Trophoblast cell (in vitro differentiated cells and primary cell): ENCODE results near the gene MMP3.

Experiments
- DNase-seq, 2 donors: peaks; one replicate each; pipeline ENCODE4 v3.0.0-alpha.2; 2016
- H2AFZ ChIP-seq: 2 replicates; pipeline ENCODE4 v1.6.1; 2013; ENCODE audit warnings: low read length, moderate library complexity, mild to moderate bottlenecking; ENCODE audit not compliant: insufficient read depth, poor library complexity
- H2AK5ac ChIP-seq: 2 replicates; pipeline ENCODE4 v1.6.1; 2013; ENCODE audit warnings: mild to moderate bottlenecking, low read length
- H2BK120ac ChIP-seq: 2 replicates; pipeline ENCODE4 v1.6.1; 2013; ENCODE audit warnings: low read length, mild to moderate bottlenecking, moderate library complexity; ENCODE audit not compliant: insufficient read depth, poor library complexity
- H2BK12ac ChIP-seq: 2 replicates; pipeline ENCODE4 v1.6.1; 2013; ENCODE audit warnings: mild to moderate bottlenecking, low read length, moderate library complexity
- H2BK5ac ChIP-seq: 2 replicates; pipeline ENCODE4 v1.6.1; 2013; ENCODE audit warnings: low read length, low read depth, moderate library complexity, mild to moderate bottlenecking; ENCODE audit not compliant: poor library complexity
- H3K14ac ChIP-seq: 2 replicates; pipeline ENCODE4 v1.6.1; 2013; ENCODE audit warnings: mild to moderate bottlenecking, low read length
- H3K18ac ChIP-seq: 2 replicates; pipeline ENCODE4 v1.6.1; 2013; ENCODE audit warnings: mild to moderate bottlenecking, low read length
- H3K23ac ChIP-seq: 2 replicates; pipeline ENCODE4 v1.6.1; 2013; ENCODE audit warnings: low read length
- H3K27ac ChIP-seq: 2 replicates; pipeline ENCODE4 v1.5.1; 2013; ENCODE audit warnings: low read depth, mild to moderate bottlenecking, inconsistent platforms, low read length, moderate library complexity
- H3K27me3 ChIP-seq: 2 replicates; pipeline ENCODE4 v1.6.1; 2013; ENCODE audit warnings: inconsistent platforms, mild to moderate bottlenecking, low read length, moderate library complexity; ENCODE audit not compliant: insufficient read depth
- H3K36me3 ChIP-seq, 2 experiments: 1 replicate in 1 of 2; 2 replicates in 1 of 2; pipeline ENCODE4 v1.6.1; 2013; ENCODE audit warnings: low read length in 2 of 2, mild to moderate bottlenecking in 2 of 2, moderate library complexity in 1 of 2; ENCODE audit not compliant: insufficient read depth in 2 of 2, control insufficient read depth in 1 of 2
- H3K4ac ChIP-seq: 2 replicates; pipeline ENCODE4 v1.6.1; 2013; ENCODE audit warnings: low read depth, mild to moderate bottlenecking, low read length, moderate library complexity
- H3K4me1 ChIP-seq, 2 experiments: 1 replicate in 1 of 2; 2 replicates in 1 of 2; pipeline ENCODE4 v1.6.1; 2013; ENCODE audit warnings: low read length in 2 of 2, mild to moderate bottlenecking in 2 of 2, moderate library complexity in 1 of 2; ENCODE audit not compliant: insufficient read depth in 2 of 2, control insufficient read depth in 1 of 2
- H3K4me2 ChIP-seq: 2 replicates; pipeline ENCODE4 v1.6.1; 2013; ENCODE audit warnings: inconsistent platforms, mild to moderate bottlenecking, low read length, moderate library complexity
- H3K4me3 ChIP-seq: 2 replicates; pipeline ENCODE4 v1.5.1; 2013; ENCODE audit warnings: mild to moderate bottlenecking, low read depth, low read length, inconsistent platforms
- H3K79me1 ChIP-seq: one replicate; pipeline ENCODE4 v1.6.1; 2013; ENCODE audit warnings: low read length
- H3K79me2 ChIP-seq: 2 replicates; pipeline ENCODE4 v1.6.1; 2013; ENCODE audit warnings: low read length, mild to moderate bottlenecking; ENCODE audit not compliant: control insufficient read depth, insufficient read depth, poor library complexity
- H3K9ac ChIP-seq: 2 replicates; pipeline ENCODE4 v1.6.1; 2013; ENCODE audit warnings: mild to moderate bottlenecking, low read length
- H3K9me3 ChIP-seq: 2 replicates; pipeline ENCODE4 v1.6.1; 2013; ENCODE audit warnings: low read depth, mild to moderate bottlenecking, control low read depth, inconsistent platforms, low read length; ENCODE audit not compliant: insufficient read depth
- H4K12ac ChIP-seq: 2 replicates; pipeline ENCODE4 v1.6.1; 2013; ENCODE audit warnings: low read depth, mild to moderate bottlenecking, low read length, moderate library complexity
- H4K8ac ChIP-seq: 2 replicates; pipeline ENCODE4 v1.6.1; 2013; ENCODE audit warnings: low read depth, mild to moderate bottlenecking, low read length, moderate library complexity
- H4K91ac ChIP-seq: one replicate; pipeline ENCODE4 v1.6.1; 2013; ENCODE audit warnings: low read depth, mild to moderate bottlenecking, low read length, moderate library complexity
- WGBS: extraction: QIAGEN DNeasy Blood & Tissue Kit; methylation state at CpG from one replicate; pipeline ENCODE4 v1.1.7; 2013; ENCODE audit warnings: missing lambda C conversion rate; ENCODE audit not compliant: insufficient read length, insufficient coverage; ENCODE audit errors: extremely low coverage; 5-methylcytosine and 5-hydroxymethylcytosine counted together

Gene MMP3

DNA sequence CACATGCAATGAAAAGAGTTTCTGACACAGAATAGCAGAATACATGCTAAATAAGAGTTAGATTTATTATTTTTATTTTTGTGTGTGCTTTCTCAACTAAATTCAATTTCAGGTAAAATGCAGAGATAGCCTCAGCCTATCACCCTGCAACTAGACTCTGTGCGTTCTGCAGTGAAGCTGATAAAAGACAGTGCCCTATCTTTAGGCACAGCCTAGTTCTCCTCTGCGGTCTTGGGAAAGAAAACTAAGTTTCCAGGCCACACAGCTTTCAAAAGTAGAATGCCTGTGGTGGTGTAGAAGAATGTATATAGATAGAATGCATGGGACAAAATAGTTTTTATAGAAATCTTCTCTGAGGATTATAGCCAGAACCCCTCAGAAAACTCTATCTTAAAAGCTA, 33.4 kb downstream of the MMP3 start:
- Histone ChIP-seq H3K4me3 (no peak overlapping the region), H2BK120ac (no peak overlapping the region), H4K12ac (no peak overlapping the region), H3K9me3 (peaks cover 2% of the 10 kb centered on the region), H3K4ac (no peak overlapping the region), H4K8ac (no peak overlapping the region), H3K79me2 (no peaks in the 10 kb centered on the region), H4K91ac (no peak overlapping the region), H2AK5ac (no peak overlapping the region), H2AFZ (no peak overlapping the region), H3K9ac (no peak overlapping the region), H3K14ac (no peak overlapping the region), H2BK5ac (no peak overlapping the region), H3K27ac (no peak overlapping the region), H3K27me3 (no peaks in the 10 kb centered on the region), H3K18ac (no peak overlapping the region), H3K4me1 (peaks cover 4 to 5% of the 10 kb centered on the region in 2 experiments), H3K4me2 (no peak overlapping the region), H2BK12ac (no peak overlapping the region), H3K23ac (no peak overlapping the region), H3K36me3 (no peaks in the 10 kb centered on the region), H3K79me1 (peaks cover 4% of the 10 kb centered on the region)
- no peak for DNase-seq
- WGBS = no CpG with 5 or more reads among the region's 2 CpGs

DNA sequence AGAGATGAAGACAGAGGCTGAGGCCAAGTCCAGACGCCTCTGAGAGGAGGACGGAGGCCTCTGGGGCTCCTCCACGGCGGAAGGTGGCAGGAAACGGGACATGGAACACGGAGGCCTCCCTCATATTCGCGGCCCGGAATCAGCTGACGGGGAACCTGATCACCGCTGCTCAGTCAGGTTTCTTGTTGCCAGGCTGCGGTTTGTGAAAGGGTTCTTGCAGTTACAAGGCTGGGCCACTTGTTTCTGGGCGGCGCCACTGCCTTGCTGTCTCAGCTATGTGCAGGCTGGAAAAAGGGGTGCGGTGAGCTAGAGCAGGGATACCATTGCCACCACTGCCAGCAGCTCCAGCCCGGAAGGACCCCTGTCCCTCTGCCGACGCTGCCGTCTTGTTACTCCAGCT, 35.5 kb downstream of the MMP3 start:
- Histone ChIP-seq H3K4ac (no peak overlapping the region), H3K9ac (no peak overlapping the region), H3K4me3 (no peak overlapping the region), H3K9me3 (peaks cover 2% of the 10 kb centered on the region), H3K23ac (no peak overlapping the region), H2BK120ac (no peak overlapping the region), H2AK5ac (no peak overlapping the region), H3K18ac (no peak overlapping the region), H3K14ac (no peak overlapping the region), H3K4me1 (peaks cover 4 to 5% of the 10 kb centered on the region in 2 experiments), H2BK5ac (no peak overlapping the region), H4K91ac (no peak overlapping the region), H3K27me3 (no peaks in the 10 kb centered on the region), H3K36me3 (no peaks in the 10 kb centered on the region), H4K12ac (no peak overlapping the region), H3K79me1 (peaks cover 4% of the 10 kb centered on the region), H2BK12ac (peak overlapping the region; percentile 44), H2AFZ (no peak overlapping the region), H3K79me2 (no peaks in the 10 kb centered on the region), H4K8ac (no peak overlapping the region), H3K4me2 (no peak overlapping the region), H3K27ac (no peak overlapping the region)
- no CpG with 5 or more reads among the region's 19 CpGs for WGBS
- peak; percentile 13 to 36 for DNase-seq

DNA sequence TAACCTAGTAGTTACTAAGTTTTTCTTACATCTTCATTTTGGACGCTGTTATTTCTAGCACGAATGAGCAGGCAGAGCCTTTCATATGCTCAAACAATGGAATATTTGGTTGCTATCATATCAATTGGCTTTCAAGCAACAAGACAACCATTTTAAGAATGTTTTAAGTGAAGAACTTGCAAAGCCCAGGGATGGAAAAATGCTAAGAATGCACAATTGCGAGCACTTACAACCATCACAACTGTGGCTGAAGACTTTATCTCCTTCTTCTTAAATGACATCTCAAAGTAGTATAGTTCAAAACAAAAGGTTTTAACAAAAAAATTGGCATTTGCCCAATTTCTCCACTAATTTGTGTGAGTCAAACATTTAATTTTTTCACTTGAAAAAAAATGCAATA, 37.1 kb downstream of the MMP3 start:
- no peak overlapping the region for H3K4me3 ChIP-seq
- WGBS = no CpG with 5 or more reads among the region's 3 CpGs
- H2AK5ac ChIP-seq = no peak overlapping the region
- DNase-seq = peak in 1 of 2 donors; percentile 66
- H2AFZ ChIP-seq = no peak overlapping the region
- H2BK5ac ChIP-seq = no peak overlapping the region
- H4K12ac ChIP-seq = no peak overlapping the region
- no peak overlapping the region for H2BK120ac ChIP-seq
- H3K36me3 ChIP-seq = no peaks in the 10 kb centered on the region
- no peak overlapping the region for H4K8ac ChIP-seq
- no peaks in the 10 kb centered on the region for H3K27me3 ChIP-seq
- no peak overlapping the region for H3K4me2 ChIP-seq
- no peaks in the 10 kb centered on the region for H3K79me2 ChIP-seq
- H3K79me1 ChIP-seq = peaks cover 4% of the 10 kb centered on the region
- no peak overlapping the region for H3K4ac ChIP-seq
- peaks cover 2% of the 10 kb centered on the region for H3K9me3 ChIP-seq
- no peak overlapping the region for H4K91ac ChIP-seq
- no peak overlapping the region for H3K23ac ChIP-seq
- H3K14ac ChIP-seq = no peak overlapping the region
- no peak overlapping the region for H3K9ac ChIP-seq
- peak overlapping the region; percentile 70 for H3K27ac ChIP-seq
- H3K4me1 ChIP-seq = peaks cover 4 to 5% of the 10 kb centered on the region in 2 experiments
- H2BK12ac ChIP-seq = no peak overlapping the region
- H3K18ac ChIP-seq = no peak overlapping the region

DNA sequence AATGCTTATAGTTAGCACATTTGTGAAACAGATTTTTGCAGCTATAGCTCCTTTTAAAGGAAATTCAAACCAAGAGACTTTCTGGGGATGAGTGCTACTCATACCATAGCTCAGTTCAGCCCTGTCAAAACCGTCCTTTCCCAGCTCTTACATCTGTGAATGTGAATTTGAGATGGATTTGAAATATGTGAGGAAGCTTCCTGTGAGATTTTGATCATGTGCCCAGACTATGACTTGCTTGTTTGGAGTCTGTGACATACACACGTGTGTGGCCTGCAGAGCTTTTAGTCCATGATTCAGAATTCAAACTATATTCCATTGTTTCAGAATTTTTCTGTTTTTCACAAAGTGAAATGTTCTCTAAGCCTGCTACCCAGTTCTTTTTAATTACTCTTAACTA, 41.1 kb downstream of the MMP3 start:
- Histone ChIP-seq H3K36me3 (no peaks in the 10 kb centered on the region), H3K79me1 (peaks cover 3% of the 10 kb centered on the region), H3K27me3 (no peaks in the 10 kb centered on the region), H2BK120ac (no peak overlapping the region), H4K91ac (no peak overlapping the region), H4K8ac (no peak overlapping the region), H3K9ac (no peak overlapping the region), H3K18ac (no peak overlapping the region), H2BK12ac (no peak overlapping the region), H2AFZ (no peak overlapping the region), H2BK5ac (no peak overlapping the region), H3K23ac (no peak overlapping the region), H3K4ac (no peak overlapping the region), H2AK5ac (no peak overlapping the region), H3K79me2 (no peaks in the 10 kb centered on the region), H3K4me1 (peaks cover 4% of the 10 kb centered on the region in 2 experiments), H3K4me3 (no peak overlapping the region), H4K12ac (no peak overlapping the region), H3K9me3 (no peaks in the 10 kb centered on the region), H3K4me2 (no peak overlapping the region), H3K14ac (no peak overlapping the region), H3K27ac (no peak overlapping the region)
- no CpG with 5 or more reads among the region's 2 CpGs for WGBS
- peak in 1 of 2 donors; percentile 21 for DNase-seq
